PFSK-1 (cell line): ENCODE results near the gene ATG2B. TPM values are rescaled to one million over a fixed set of nuclear protein-coding genes. Genes with fewer than 3 reads are reported as not detected.
A peak's percentile ranks its signal among the peaks of the same experiment; 100 is the strongest.

Experiments used
- FOXP2 ChIP-seq: optimal IDR thresholded peaks from 2 replicates; pipeline ENCODE3; 2011; ENCODE audit warnings: borderline replicate concordance, control low read depth, inconsistent platforms; ENCODE audit not compliant: insufficient read depth; ENCODE audit errors: extremely low read length, extremely low read depth
- POLR2AphosphoS5 ChIP-seq: IDR thresholded peaks from 2 replicates; pipeline ENCODE4 v1.6.1; 2012; ENCODE audit warnings: low read depth, mild to moderate bottlenecking, control low read depth, low read length, moderate library complexity
- SIN3A ChIP-seq: IDR thresholded peaks from 2 replicates; pipeline ENCODE4 v1.6.1; 2012; ENCODE audit warnings: mild to moderate bottlenecking, low read length, moderate library complexity, borderline replicate concordance; ENCODE audit not compliant: insufficient read depth
- TAF1 ChIP-seq: IDR thresholded peaks from 2 replicates; pipeline ENCODE4 v1.6.1; 2012; ENCODE audit warnings: low read length, control low read depth, borderline replicate concordance; ENCODE audit not compliant: insufficient read depth
- polyA plus RNA-seq: library from polyadenylated mRNA; unstranded; fragments of >200 nt; gene quantifications from one replicate; pipeline ENCODE4 v1.2.1, GENCODE V29; 2012; ENCODE audit warnings: low read depth, missing spikeins; ENCODE audit not compliant: insufficient read length
- TF ChIP-seq, protein P1 (sequence below), 2 experiments: IDR thresholded peaks; 2 replicates each; pipeline versions ENCODE4 v1.6.1 to v1.8.0; 2011 to 2012; ENCODE audit warnings: low read depth in 2 of 2, low read length in 2 of 2, control low read depth in 1 of 2, inconsistent platforms in 1 of 2, mild to moderate bottlenecking in 1 of 2, moderate library complexity in 1 of 2; ENCODE audit not compliant: insufficient read depth in 1 of 2

Gene ATG2B, protein sequence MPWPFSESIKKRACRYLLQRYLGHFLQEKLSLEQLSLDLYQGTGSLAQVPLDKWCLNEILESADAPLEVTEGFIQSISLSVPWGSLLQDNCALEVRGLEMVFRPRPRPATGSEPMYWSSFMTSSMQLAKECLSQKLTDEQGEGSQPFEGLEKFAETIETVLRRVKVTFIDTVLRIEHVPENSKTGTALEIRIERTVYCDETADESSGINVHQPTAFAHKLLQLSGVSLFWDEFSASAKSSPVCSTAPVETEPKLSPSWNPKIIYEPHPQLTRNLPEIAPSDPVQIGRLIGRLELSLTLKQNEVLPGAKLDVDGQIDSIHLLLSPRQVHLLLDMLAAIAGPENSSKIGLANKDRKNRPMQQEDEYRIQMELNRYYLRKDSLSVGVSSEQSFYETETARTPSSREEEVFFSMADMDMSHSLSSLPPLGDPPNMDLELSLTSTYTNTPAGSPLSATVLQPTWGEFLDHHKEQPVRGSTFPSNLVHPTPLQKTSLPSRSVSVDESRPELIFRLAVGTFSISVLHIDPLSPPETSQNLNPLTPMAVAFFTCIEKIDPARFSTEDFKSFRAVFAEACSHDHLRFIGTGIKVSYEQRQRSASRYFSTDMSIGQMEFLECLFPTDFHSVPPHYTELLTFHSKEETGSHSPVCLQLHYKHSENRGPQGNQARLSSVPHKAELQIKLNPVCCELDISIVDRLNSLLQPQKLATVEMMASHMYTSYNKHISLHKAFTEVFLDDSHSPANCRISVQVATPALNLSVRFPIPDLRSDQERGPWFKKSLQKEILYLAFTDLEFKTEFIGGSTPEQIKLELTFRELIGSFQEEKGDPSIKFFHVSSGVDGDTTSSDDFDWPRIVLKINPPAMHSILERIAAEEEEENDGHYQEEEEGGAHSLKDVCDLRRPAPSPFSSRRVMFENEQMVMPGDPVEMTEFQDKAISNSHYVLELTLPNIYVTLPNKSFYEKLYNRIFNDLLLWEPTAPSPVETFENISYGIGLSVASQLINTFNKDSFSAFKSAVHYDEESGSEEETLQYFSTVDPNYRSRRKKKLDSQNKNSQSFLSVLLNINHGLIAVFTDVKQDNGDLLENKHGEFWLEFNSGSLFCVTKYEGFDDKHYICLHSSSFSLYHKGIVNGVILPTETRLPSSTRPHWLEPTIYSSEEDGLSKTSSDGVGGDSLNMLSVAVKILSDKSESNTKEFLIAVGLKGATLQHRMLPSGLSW (N-terminal part only)
- 3.2 TPM for polyA plus RNA-seq

DNA sequence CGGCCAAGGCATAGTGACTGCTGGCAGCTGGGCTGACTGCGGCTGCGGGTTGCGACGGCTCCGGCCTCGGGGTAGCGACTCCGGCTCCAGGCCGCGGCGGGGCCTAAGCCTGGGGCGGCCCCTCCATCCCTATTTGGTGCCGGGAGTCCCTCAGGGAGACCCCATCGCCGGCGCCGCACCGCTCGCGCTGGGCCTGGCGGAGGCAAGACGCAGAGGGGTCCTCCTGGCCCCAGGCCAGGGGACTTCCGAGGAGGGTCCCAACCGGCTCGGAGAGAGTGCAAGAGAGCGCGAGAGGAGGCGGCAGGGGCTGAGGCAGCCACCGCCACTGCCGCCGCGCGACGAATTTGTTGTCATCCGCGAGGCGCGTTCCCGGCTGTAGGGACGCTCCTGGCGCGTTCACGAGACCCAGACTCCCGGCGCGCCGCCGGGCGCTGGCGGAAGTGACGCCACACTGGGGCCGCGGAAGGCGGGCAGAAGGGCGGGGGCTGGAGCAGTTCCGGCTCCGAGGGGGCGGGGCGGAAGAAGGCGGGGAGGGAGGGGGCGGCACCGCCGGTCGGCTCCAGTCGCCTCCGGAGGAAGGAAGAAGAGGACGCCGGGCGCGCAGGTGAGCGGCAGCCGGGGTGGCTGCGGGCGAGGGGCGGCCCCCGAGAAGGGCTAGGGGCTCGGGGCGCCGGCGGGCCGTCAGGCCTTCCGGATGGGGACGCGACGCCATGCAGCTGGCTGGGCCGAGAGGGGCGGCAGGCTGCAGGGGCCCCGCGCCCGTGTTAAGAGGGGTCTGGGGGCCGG is at the start of gene ATG2B, which contains the start of gene GSKIP:
TSS of gene ATG2B (minus strand) at position 377 of the 786 bp plus-strand sequence. CDS start at position 12, 365 bp downstream.
TSS of gene GSKIP (plus strand) at position 562 of the 786 bp plus-strand sequence. CDS start 18,722 bp downstream, outside the sequence.
- peak; percentile 81 for TF ChIP-seq FOXP2
- 0 out of 2 replicates have a peak, but pooled peaks have one; percentile 27 for TF ChIP-seq POLR2AphosphoS5
- TF ChIP-seq TAF1 = no peak
- no peak for TF ChIP-seq SIN3A
- TF ChIP-seq, protein P1, sequence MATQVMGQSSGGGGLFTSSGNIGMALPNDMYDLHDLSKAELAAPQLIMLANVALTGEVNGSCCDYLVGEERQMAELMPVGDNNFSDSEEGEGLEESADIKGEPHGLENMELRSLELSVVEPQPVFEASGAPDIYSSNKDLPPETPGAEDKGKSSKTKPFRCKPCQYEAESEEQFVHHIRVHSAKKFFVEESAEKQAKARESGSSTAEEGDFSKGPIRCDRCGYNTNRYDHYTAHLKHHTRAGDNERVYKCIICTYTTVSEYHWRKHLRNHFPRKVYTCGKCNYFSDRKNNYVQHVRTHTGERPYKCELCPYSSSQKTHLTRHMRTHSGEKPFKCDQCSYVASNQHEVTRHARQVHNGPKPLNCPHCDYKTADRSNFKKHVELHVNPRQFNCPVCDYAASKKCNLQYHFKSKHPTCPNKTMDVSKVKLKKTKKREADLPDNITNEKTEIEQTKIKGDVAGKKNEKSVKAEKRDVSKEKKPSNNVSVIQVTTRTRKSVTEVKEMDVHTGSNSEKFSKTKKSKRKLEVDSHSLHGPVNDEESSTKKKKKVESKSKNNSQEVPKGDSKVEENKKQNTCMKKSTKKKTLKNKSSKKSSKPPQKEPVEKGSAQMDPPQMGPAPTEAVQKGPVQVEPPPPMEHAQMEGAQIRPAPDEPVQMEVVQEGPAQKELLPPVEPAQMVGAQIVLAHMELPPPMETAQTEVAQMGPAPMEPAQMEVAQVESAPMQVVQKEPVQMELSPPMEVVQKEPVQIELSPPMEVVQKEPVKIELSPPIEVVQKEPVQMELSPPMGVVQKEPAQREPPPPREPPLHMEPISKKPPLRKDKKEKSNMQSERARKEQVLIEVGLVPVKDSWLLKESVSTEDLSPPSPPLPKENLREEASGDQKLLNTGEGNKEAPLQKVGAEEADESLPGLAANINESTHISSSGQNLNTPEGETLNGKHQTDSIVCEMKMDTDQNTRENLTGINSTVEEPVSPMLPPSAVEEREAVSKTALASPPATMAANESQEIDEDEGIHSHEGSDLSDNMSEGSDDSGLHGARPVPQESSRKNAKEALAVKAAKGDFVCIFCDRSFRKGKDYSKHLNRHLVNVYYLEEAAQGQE (IDR thresholded peaks at IDR 0.05; ENCODE audit: insufficient read depth in 1 of 2, low read depth in 2 of 2, low read length in 2 of 2) = no peak

DNA sequence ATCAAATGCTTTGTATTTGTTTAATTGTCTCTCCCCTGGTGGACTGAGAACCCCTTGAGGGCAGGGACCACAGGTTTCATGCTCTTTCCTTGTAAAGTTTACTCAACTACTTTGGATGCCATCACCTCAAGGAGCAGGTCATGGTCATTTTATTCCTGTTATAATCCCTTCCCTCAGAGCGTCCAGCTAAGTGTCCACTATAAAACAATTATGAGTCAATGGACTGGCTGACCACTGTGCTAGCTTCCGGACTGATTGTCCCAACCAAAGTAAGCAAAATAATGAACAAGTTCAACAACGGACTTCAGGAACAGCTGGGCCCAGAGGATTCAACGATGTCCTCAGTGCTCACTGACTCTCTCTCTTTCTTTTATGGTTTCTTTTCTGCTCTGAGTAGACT is 47.0 kb upstream of the ATG2B start:
- TF ChIP-seq TAF1 (no peak), POLR2AphosphoS5 (no peak), SIN3A (no peak), FOXP2 (no peak)
- TF ChIP-seq, protein P1 (IDR thresholded peaks at IDR 0.05; ENCODE audit: insufficient read depth in 1 of 2, low read depth in 2 of 2, low read length in 2 of 2) = no peak

DNA sequence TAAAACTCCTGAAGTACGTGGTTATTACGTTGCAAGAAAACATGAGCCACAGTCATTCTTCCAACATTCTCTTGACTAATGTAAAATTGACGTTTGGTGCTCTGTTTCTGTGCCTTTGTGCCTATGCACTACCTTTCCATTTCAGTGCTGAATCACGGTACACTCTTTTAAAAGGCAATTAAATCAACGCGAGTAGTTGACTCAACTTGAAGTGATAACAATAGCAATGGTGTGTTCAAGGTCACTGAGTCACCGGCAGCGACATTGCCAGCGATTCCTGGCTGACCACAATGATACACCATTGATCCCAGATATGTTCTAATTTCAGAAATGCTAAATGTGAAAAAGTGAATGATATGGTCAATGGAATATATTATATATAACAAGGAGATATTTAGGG is 46.6 kb upstream of the ATG2B start:
- TF ChIP-seq TAF1 (no peak), POLR2AphosphoS5 (no peak), FOXP2 (no peak), SIN3A (no peak)

DNA sequence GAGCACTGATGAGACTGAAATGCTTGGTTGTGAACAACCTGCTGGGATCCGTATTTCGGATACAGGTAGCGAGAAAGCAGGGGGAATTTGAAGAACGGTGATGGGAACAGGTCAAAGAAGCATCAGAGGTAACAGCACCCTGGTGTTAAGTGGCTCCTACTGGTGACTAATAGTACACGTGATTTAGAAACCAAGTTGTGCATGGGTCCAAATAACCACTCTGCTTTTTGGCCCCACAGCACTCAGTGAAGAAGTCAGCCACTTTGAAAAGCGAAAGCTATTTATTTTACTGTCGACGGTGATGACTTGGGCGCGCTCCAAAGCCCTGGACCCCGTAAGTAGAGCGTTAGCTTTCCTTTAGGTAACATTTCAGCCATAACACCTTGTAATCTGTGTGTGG is 45.5 kb upstream of the ATG2B start:
- TF ChIP-seq POLR2AphosphoS5 (no peak), TAF1 (no peak), FOXP2 (no peak), SIN3A (no peak)
- TF ChIP-seq, protein P1 (IDR thresholded peaks at IDR 0.05; ENCODE audit: insufficient read depth in 1 of 2, low read depth in 2 of 2, low read length in 2 of 2) = no peak
